HCT116 (cell line): ENCODE results near the gene C17orf58. TPM values are rescaled to one million over a fixed set of nuclear protein-coding genes. Genes with fewer than 3 reads are reported as not detected.

Experiments
- ATAC-seq: fragments of 200-7000 bp; cut with Tn5 transposase; 2 replicates; pipeline ENCODE4 v1.9.1; 2020; ENCODE audit warnings: mild to moderate bottlenecking, moderate library complexity
- BruUV-seq: library from RNA; stranded (reverse); fragments of 400-500 nt; replicated peaks from 2 replicates; lab custom pipeline; 2021; lab: Mats Ljungman, UMichigan
- CTCF ChIA-PET: fragments of 300-600 bp; sonication (Branson Sonifier 250); formaldehyde crosslinking; loops from one replicate; lab custom pipeline; 2021; ENCODE audit warnings: antibody characterized with exemption; lab: Charles Lee
- POLR2A ChIA-PET: fragments of 300-600, 350-600 bp; sonication (Branson Sonifier 250); formaldehyde crosslinking; loops from one replicate; lab custom pipeline; 2021; ENCODE audit warnings: antibody characterized with exemption; lab: Charles Lee
- RAD21 ChIA-PET, 2 experiments: fragments of 300-600 bp; sonication (Branson Sonifier 250); formaldehyde crosslinking; loops; one replicate each; lab custom pipeline; 2023; ENCODE audit warnings: low total read pairs in 2 of 2; ENCODE audit not compliant: uncharacterized antibody in 2 of 2, unreplicated experiment in 2 of 2, low non-redundant PET in 1 of 2; lab: Charles Lee
- DNase-seq: peaks from one replicate; pipeline ENCODE4 v3.0.0-alpha.2; 2010; ENCODE audit warnings: low read depth, low spot score
- H2AFZ ChIP-seq: fragments of 200-600 bp; shearing (Covaris generic), sonication (generic); 2 replicates; pipeline ENCODE4 v1.6.1; 2017; ENCODE audit warnings: low read depth, mixed run types, mixed read lengths, antibody characterized with exemption, low read length; ENCODE audit not compliant: poor library complexity, severe bottlenecking
- H3K27ac ChIP-seq: 2 replicates; pipeline ENCODE4 v1.5.1; 2012; ENCODE audit warnings: low read depth, low read length
- H3K27me3 ChIP-seq: fragments of 200-600 bp; sonication (generic); 2 replicates; pipeline ENCODE4 v1.6.1; 2016; ENCODE audit warnings: mixed run types, low read length, mixed read lengths; ENCODE audit not compliant: insufficient read depth
- H3K36me3 ChIP-seq, 2 experiments: fragments of 200-500 bp in 1 of 2; fragments of 200-600 bp in 1 of 2; sonication (Bioruptor generic) in 1 of 2; sonication (generic) in 1 of 2; 2 replicates each; pipeline versions ENCODE4 v1.5.1 to v1.6.1; 2014 to 2016; ENCODE audit warnings: low read length in 2 of 2, inconsistent platforms in 1 of 2, mixed read lengths in 1 of 2, mixed run types in 1 of 2; ENCODE audit not compliant: insufficient read depth in 2 of 2, control insufficient read depth in 1 of 2
- H3K4me1 ChIP-seq, 2 experiments: fragments of 200-600 bp in 1 of 2; sonication (generic) in 1 of 2; 2 replicates each; pipeline versions ENCODE4 v1.5.1 to v1.6.1; 2012 to 2017; ENCODE audit warnings: low read length in 2 of 2, inconsistent platforms in 1 of 2, mild to moderate bottlenecking in 1 of 2, mixed read lengths in 1 of 2, mixed run types in 1 of 2, moderate library complexity in 1 of 2; ENCODE audit not compliant: insufficient read depth in 2 of 2, control insufficient read depth in 1 of 2
- H3K4me2 ChIP-seq: fragments of 200-600 bp; sonication (generic); 2 replicates; pipeline ENCODE4 v1.6.1; 2017; ENCODE audit warnings: mixed run types, low read length, mixed read lengths
- H3K4me3 ChIP-seq, 2 experiments: fragments of 200-600 bp in 1 of 2; sonication (generic) in 1 of 2; replicated peaks in 1 of 2; 2 replicates each; pipeline ENCODE4 v1.5.1; 2011 to 2016; ENCODE audit warnings: low read length in 2 of 2, control low read depth in 1 of 2, low read depth in 1 of 2, mild to moderate bottlenecking in 1 of 2, mixed read lengths in 1 of 2, mixed run types in 1 of 2
- H3K79me2 ChIP-seq: fragments of 200-600 bp; sonication (generic); 2 replicates; pipeline ENCODE4 v1.6.1; 2017; ENCODE audit warnings: mild to moderate bottlenecking, mixed run types, low read length, moderate library complexity, mixed read lengths; ENCODE audit not compliant: insufficient read depth
- H3K9ac ChIP-seq: fragments of 200-600 bp; sonication (generic); 2 replicates; pipeline ENCODE4 v1.6.1; 2016; ENCODE audit warnings: low read length, mixed read lengths
- H3K9me2 ChIP-seq: fragments of 200-600 bp; sonication (generic), shearing (Covaris generic); 2 replicates; pipeline ENCODE4 v1.6.1; 2017; ENCODE audit warnings: mixed run types, mild to moderate bottlenecking, moderate library complexity; ENCODE audit not compliant: insufficient read depth
- H3K9me3 ChIP-seq, 2 experiments: fragments of 200-500 bp in 1 of 2; fragments of 200-600 bp in 1 of 2; sonication (Bioruptor generic) in 1 of 2; sonication (generic) in 1 of 2; 2 replicates each; pipeline ENCODE4 v1.6.1; 2014 to 2017; ENCODE audit warnings: low read length in 2 of 2, mixed read lengths in 2 of 2, inconsistent platforms in 1 of 2, low read depth in 1 of 2, mild to moderate bottlenecking in 1 of 2, mixed run types in 1 of 2, moderate library complexity in 1 of 2; ENCODE audit not compliant: control insufficient read depth in 1 of 2, insufficient read depth in 1 of 2
- H4K20me1 ChIP-seq: fragments of 200-600 bp; sonication (generic), shearing (Covaris generic); 2 replicates; pipeline ENCODE4 v1.6.1; 2017; ENCODE audit warnings: mixed run types, mild to moderate bottlenecking, moderate library complexity; ENCODE audit not compliant: insufficient read depth
- CBX3 ChIP-seq: IDR thresholded peaks from 2 replicates; pipeline ENCODE4 v1.6.1; 2012; ENCODE audit warnings: low read depth
- CEBPB ChIP-seq: IDR thresholded peaks from 2 replicates; pipeline ENCODE4 v1.6.1; 2012; ENCODE audit warnings: low read depth
- EGR1 ChIP-seq: IDR thresholded peaks from 2 replicates; pipeline ENCODE4 v1.6.1; 2012; ENCODE audit warnings: low read depth
- EZH2 ChIP-seq: fragments of 200-600 bp; sonication (generic); IDR thresholded peaks from 2 replicates; pipeline ENCODE4 v1.6.1; 2017; ENCODE audit warnings: antibody characterized with exemption, mixed run types
- EZH2phosphoT487 ChIP-seq: fragments of 200-600 bp; IDR thresholded peaks from 2 replicates; pipeline ENCODE4 v1.6.1; 2018; ENCODE audit warnings: antibody characterized with exemption, borderline replicate concordance
- JUND ChIP-seq: IDR thresholded peaks from 2 replicates; pipeline ENCODE4 v1.6.1; 2012
- POLR2A ChIP-seq: IDR thresholded peaks from 2 replicates; pipeline ENCODE4 v1.7.0; 2011; ENCODE audit warnings: borderline replicate concordance; ENCODE audit not compliant: insufficient read depth, insufficient read length; ENCODE audit errors: extremely low read depth
- POLR2AphosphoS5 ChIP-seq: IDR thresholded peaks from 2 replicates; pipeline ENCODE4 v1.6.1; 2011; ENCODE audit warnings: mild to moderate bottlenecking, low read depth, low read length, moderate library complexity
- RAD21 ChIP-seq: IDR thresholded peaks from 2 replicates; pipeline ENCODE4 v1.6.1; 2012; ENCODE audit warnings: low read depth, mild to moderate bottlenecking
- SIN3A ChIP-seq: IDR thresholded peaks from 2 replicates; pipeline ENCODE4 v1.6.1; 2012; ENCODE audit warnings: low read depth
- SP1 ChIP-seq: IDR thresholded peaks from 2 replicates; pipeline ENCODE4 v1.6.1; 2012; ENCODE audit warnings: low read depth
- SRF ChIP-seq: IDR thresholded peaks from 2 replicates; pipeline ENCODE4 v1.6.1; 2012; ENCODE audit warnings: low read depth
- TCF7L2 ChIP-seq: IDR thresholded peaks from 2 replicates; pipeline ENCODE4 v1.7.0; 2011; ENCODE audit warnings: borderline replicate concordance, inconsistent platforms; ENCODE audit not compliant: insufficient read depth, insufficient read length; ENCODE audit errors: extremely low read depth
- YY1 ChIP-seq: IDR thresholded peaks from 2 replicates; pipeline ENCODE4 v1.6.1; 2011; ENCODE audit warnings: low read length, low read depth, moderate library complexity, mild to moderate bottlenecking; ENCODE audit not compliant: insufficient replicate concordance; ENCODE audit errors: extremely low read depth
- ZNF274 ChIP-seq: fragments of 200-500 bp; sonication (Bioruptor generic); IDR thresholded peaks from 2 replicates; pipeline ENCODE4 v1.6.1; 2014; ENCODE audit warnings: mild to moderate bottlenecking, low read depth, low read length, inconsistent platforms
- intact Hi-C: fragments of 100-400 bp; cut with micrococcal nuclease; formaldehyde crosslinking; loops from 2 replicates; pipeline ENCODE4 v1.10.0; 2022
- total RNA-seq: library from RNA; stranded (reverse); gene quantifications from one replicate; pipeline ENCODE4 v1.2.1, GENCODE V29; 2021; ENCODE audit not compliant: unreplicated experiment
- TF ChIP-seq, protein P1 (sequence below): IDR thresholded peaks from 2 replicates; pipeline ENCODE4 v1.6.1; 2012
- TF ChIP-seq, protein P2 (sequence below): IDR thresholded peaks from 2 replicates; pipeline ENCODE4 v1.6.1; 2012
- TF ChIP-seq, protein P3 (sequence below): IDR thresholded peaks from 2 replicates; pipeline ENCODE4 v1.6.1; 2012; ENCODE audit warnings: low read depth

C17orf58 gene
- total RNA-seq, 1 experiment from 2014 or later, result 38.1 TPM

DNA sequence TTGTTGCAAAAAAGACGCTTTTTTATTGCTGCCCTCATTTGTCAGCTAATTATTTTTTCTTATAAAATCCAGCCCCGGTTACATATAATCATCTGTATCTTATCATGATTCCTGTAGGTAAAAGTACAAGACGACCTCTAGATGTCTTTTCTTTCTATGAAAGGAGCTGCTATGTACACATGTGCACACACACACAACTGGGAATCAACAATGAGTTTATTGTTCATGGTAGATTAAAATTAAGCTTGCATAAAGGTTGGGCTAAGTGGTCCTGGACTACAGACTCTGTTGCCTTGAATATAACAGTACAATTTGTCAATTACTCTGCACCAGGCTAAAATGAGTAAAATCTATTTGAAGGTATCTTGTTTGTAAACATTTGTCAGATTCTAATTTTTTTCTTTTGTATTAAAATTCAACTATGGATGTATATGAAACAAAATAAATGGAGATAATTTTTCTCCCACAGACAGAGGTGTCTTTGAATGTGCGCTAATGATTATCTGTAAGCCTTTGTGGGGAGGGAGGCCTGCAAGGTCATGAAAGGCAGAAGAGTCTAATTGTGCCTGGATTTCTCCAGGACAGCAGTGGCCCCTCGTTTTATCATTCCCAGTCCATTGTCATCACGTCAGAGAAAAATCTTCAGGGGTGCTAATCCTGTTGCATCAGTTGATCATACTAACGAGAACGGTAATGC, 13.4 kb downstream of the C17orf58 start:
- Histone ChIP-seq H3K9me3 (no peaks in the 10 kb centered on the region), H4K20me1 (no peaks in the 10 kb centered on the region), H3K9ac (no peak overlapping the region), H2AFZ (no peak overlapping the region), H3K27me3 (no peaks in the 10 kb centered on the region), H3K9me2 (no peaks in the 10 kb centered on the region), H3K4me1 (no peaks in the 10 kb centered on the region), H3K79me2 (no peaks in the 10 kb centered on the region), H3K4me3 (no peak overlapping the region), H3K4me2 (no peak overlapping the region), H3K27ac (no peak overlapping the region), H3K36me3 (peaks cover 0 to 10% of the 10 kb centered on the region in 2 experiments; a peak in 2 of 4 replicates)
- TF ChIP-seq POLR2AphosphoS5, result no peak
- DNase-seq, result no peak
- no peak for ATAC-seq
- RAD21 ChIA-PET, result no interaction called here
- intact Hi-C loops, result no loop called here
- TSS peak; percentile 35 for BruUV-seq
- POLR2A ChIA-PET, result no interaction called here
- CTCF ChIA-PET, result no interaction called here

DNA sequence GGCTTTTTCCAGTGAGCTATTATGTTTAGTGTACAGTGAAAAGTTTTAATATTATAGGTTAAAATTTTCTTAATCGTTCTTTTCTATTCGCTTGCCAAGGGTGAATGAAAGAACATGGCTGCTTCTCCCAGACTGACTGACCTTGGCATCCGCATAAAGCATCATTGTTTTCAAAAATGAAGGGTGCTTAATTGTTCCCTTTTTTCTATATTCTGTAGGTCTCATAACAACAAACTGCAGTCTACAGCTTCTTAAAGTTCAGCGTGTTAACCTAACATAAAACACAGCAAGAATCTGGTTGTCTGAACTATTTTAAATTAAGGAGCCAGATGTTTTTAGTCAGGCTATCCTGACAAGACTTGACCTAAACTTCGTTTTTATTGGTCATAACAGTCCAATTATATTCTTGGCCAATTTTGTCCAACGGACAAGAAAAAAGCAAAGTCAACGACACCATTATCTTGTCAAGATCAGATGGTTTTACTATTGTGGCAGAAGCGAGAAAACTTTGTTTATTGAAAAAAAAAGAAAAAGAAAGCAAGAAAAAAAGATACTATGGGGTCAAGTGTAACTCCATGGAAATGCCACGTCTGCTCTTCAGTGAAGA, 14.1 kb downstream of the C17orf58 start:
- no TSS peak for BruUV-seq
- no peaks in the 10 kb centered on the region for H3K9me3 ChIP-seq
- no peak overlapping the region for H2AFZ ChIP-seq
- H3K27ac ChIP-seq, result no peak overlapping the region
- H3K9me2 ChIP-seq, result no peaks in the 10 kb centered on the region
- intact Hi-C loops, result no loop called here
- no peak overlapping the region for H3K4me3 ChIP-seq
- H3K4me1 ChIP-seq, result no peaks in the 10 kb centered on the region
- H3K27me3 ChIP-seq, result no peaks in the 10 kb centered on the region
- no peaks in the 10 kb centered on the region for H3K79me2 ChIP-seq
- RAD21 ChIA-PET, result no interaction called here
- CTCF ChIA-PET, result no interaction called here
- POLR2A ChIA-PET, result no interaction called here
- DNase-seq (no peak), ATAC-seq (no peak)
- H3K9ac ChIP-seq, result no peak overlapping the region
- no peaks in the 10 kb centered on the region for H4K20me1 ChIP-seq
- H3K4me2 ChIP-seq, result no peak overlapping the region
- H3K36me3 ChIP-seq, result peaks cover 0 to 10% of the 10 kb centered on the region in 2 experiments; a peak in 2 of 4 replicates
- TF ChIP-seq RAD21, result no peak
- TF ChIP-seq ZNF274, result no peak
- no peak for TF ChIP-seq TCF7L2
- no peak for TF ChIP-seq SRF
- TF ChIP-seq YY1, result no peak
- TF ChIP-seq CBX3, result no peak
- TF ChIP-seq, protein P1, sequence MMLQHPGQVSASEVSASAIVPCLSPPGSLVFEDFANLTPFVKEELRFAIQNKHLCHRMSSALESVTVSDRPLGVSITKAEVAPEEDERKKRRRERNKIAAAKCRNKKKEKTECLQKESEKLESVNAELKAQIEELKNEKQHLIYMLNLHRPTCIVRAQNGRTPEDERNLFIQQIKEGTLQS, result no peak
- TF ChIP-seq CEBPB, result no peak
- TF ChIP-seq SP1, result no peak
- TF ChIP-seq POLR2A, result no peak
- TF ChIP-seq SIN3A, result no peak
- no peak for TF ChIP-seq JUND
- no peak for TF ChIP-seq EGR1
- TF ChIP-seq POLR2AphosphoS5, result no peak
- TF ChIP-seq, protein P2, sequence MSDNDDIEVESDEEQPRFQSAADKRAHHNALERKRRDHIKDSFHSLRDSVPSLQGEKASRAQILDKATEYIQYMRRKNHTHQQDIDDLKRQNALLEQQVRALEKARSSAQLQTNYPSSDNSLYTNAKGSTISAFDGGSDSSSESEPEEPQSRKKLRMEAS, result no peak
- TF ChIP-seq EZH2phosphoT487, result no peak
- TF ChIP-seq, protein P3, sequence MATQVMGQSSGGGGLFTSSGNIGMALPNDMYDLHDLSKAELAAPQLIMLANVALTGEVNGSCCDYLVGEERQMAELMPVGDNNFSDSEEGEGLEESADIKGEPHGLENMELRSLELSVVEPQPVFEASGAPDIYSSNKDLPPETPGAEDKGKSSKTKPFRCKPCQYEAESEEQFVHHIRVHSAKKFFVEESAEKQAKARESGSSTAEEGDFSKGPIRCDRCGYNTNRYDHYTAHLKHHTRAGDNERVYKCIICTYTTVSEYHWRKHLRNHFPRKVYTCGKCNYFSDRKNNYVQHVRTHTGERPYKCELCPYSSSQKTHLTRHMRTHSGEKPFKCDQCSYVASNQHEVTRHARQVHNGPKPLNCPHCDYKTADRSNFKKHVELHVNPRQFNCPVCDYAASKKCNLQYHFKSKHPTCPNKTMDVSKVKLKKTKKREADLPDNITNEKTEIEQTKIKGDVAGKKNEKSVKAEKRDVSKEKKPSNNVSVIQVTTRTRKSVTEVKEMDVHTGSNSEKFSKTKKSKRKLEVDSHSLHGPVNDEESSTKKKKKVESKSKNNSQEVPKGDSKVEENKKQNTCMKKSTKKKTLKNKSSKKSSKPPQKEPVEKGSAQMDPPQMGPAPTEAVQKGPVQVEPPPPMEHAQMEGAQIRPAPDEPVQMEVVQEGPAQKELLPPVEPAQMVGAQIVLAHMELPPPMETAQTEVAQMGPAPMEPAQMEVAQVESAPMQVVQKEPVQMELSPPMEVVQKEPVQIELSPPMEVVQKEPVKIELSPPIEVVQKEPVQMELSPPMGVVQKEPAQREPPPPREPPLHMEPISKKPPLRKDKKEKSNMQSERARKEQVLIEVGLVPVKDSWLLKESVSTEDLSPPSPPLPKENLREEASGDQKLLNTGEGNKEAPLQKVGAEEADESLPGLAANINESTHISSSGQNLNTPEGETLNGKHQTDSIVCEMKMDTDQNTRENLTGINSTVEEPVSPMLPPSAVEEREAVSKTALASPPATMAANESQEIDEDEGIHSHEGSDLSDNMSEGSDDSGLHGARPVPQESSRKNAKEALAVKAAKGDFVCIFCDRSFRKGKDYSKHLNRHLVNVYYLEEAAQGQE, result no peak
- TF ChIP-seq EZH2, result no peak
